ENCODE results near the gene ASXL1.

Gene ASXL1

GRCh38 chr20:32479697-32480171 lies 121.6 kb downstream of the ASXL1 start:
- peak overlapping the region; percentile 11 for H3K27ac ChIP-seq
- ChIA-PET POLR2A (ENCODE audit: low non-redundant PET) (no interaction called here), CTCF (interaction anchor here (0.6 kb wide), 2 partner anchors 45 to 1350 kb away, joined by 3 read pairs; no protein-coding TSS in a partner anchor)
- no peak for TF ChIP-seq CTCF (conservative IDR thresholded peaks at IDR 0.05; ENCODE audit: low read depth)
- DNase-seq (ENCODE audit: low spot score) = no peak

GRCh38 chr20:32480371-32481241 lies 122.5 kb downstream of the ASXL1 start:
- ChIA-PET POLR2A (ENCODE audit: low non-redundant PET) (no interaction called here), CTCF (interaction anchor here (0.6 to 0.7 kb wide), 3 partner anchors 44 to 299 kb away, joined by 3 read pairs; partner anchors contain the start of gene C20orf203)
- peak overlapping the region; percentile 83 for H3K27ac ChIP-seq
- no peak for DNase-seq (ENCODE audit: low spot score)
- TF ChIP-seq CTCF (conservative IDR thresholded peaks at IDR 0.05; ENCODE audit: low read depth) = no peak

DNA sequence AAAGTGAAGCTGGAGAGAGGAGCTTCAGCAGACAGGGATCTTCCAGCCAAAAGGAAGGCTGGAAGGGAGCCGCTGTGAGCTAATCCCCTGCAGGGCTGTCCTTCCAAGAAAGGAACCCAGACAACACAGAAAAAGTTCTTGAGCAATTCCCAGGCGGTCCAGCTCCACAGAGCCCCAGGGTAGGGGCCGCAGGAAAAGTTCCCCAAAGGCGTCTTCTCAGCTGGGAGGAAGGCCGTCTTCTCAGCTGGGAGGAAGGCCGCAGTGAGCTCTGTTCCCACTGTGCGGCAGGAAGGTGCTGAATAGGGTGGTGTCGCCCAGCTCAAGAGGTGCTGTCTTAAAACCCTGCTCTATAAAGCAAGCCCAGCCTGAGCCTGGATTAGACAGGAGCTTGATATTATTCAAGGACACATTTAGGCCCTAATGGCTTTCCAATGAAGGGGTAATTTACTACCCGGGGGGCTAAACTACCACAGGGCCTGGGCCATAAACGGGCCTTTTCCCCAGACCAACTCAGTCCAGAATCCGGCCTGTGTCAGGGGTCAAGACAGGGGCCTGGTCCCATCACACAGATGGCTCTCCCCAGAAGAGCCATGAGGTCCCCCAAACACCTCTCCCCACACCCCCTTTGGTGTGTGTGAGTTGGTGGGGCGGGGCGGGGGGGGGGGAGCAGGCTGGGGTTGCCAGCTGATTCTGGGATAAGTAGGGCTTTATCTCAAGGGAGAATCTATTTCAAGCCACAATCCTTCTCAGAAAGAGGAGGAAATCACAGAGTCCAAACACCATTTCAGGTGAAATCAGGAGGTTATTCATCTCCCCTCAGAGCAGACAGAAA lies 123.4 kb downstream of the ASXL1 start:
- TF ChIP-seq CTCF (conservative IDR thresholded peaks at IDR 0.05; ENCODE audit: low read depth) = no peak
- ChIA-PET POLR2A (ENCODE audit: low non-redundant PET) (no interaction called here), CTCF (interaction anchor here (0.6 to 0.7 kb wide), 5 partner anchors 38 to 298 kb away, joined by 3 to 6 read pairs (median 3); partner anchors contain the start of gene C20orf203)
- DNase-seq (ENCODE audit: low spot score) = no peak
- peak overlapping the region; percentile 83 for H3K27ac ChIP-seq

GRCh38 chr20:32482143-32482441 lies 124.0 kb downstream of the ASXL1 start:
- H3K27ac ChIP-seq = peak overlapping the region; percentile 83
- TF ChIP-seq CTCF (conservative IDR thresholded peaks at IDR 0.05; ENCODE audit: low read depth) = no peak
- CTCF ChIA-PET = interaction anchor here (0.6 to 0.7 kb wide), 2 partner anchors 37 to 79 kb away, joined by 4 to 6 read pairs; no protein-coding TSS in a partner anchor
- POLR2A ChIA-PET (ENCODE audit: low non-redundant PET) = no interaction called here
- no peak for DNase-seq (ENCODE audit: low spot score)

DNA sequence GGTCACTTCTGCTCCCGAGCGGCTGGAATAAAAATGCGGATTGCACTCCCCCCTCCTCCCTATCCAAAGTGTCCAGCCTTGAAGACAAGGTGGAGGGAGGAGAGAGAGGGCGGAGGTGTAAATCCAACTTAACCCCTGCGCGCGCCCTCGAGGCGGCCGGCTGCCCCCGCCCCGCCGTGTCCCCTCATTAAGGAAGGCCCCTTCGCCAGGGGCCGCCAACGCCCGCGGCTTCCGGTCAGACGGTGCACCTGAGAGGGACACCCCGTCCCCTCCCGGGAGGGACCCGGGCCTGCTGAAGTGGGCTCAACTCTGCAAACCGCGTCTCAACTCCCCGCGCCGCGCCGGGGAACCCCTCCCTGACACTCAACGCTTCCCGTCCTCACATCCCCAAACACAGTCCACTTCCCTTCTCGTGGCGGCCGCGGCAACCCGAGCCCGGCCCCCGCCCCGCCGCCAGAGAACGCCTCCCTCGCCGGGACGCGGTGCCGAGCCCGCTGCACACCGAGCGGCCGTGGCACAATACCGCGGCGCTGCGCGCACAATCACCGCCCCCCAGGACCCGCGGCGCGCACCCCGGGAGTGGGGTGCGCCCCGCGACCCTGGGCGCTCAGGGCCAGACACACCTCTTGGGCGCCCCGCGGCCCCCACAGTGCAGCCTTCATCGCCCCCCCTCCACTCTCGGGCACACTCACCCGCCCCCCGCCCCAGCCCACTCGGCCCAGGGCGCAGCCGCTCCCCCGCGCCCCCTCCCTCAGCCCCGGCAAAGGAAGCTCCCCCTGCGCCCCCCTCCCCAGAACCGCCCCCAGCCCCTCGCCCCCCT lies 124.5 kb downstream of the ASXL1 start:
- POLR2A ChIA-PET (ENCODE audit: low non-redundant PET) = no interaction called here
- no peak for TF ChIP-seq CTCF (conservative IDR thresholded peaks at IDR 0.05; ENCODE audit: low read depth)
- H3K27ac ChIP-seq = peak overlapping the region; percentile 83
- CTCF ChIA-PET = no interaction called here
- no peak for DNase-seq (ENCODE audit: low spot score)
